HL-60 (cell line): Measurements from ENCODE around the gene CLIC3.

Source experiments
- GABPA ChIP-seq: IDR thresholded peaks from 2 replicates; pipeline ENCODE4 v1.6.1; 2012; ENCODE audit warnings: low read depth
- POLR2AphosphoS5 ChIP-seq: IDR thresholded peaks from 2 replicates; pipeline ENCODE4 v1.6.1; 2012; ENCODE audit warnings: low read depth
- SPI1 ChIP-seq: IDR thresholded peaks from 2 replicates; pipeline ENCODE4 v1.6.1; 2012; ENCODE audit warnings: low read depth, mild to moderate bottlenecking, borderline replicate concordance
- TF ChIP-seq, protein P1 (sequence below): IDR thresholded peaks from 2 replicates; pipeline ENCODE4 v1.6.1; 2012; ENCODE audit warnings: low read depth; ENCODE audit not compliant: insufficient replicate concordance
- TF ChIP-seq, protein P2 (sequence below): IDR thresholded peaks from one replicate; pipeline ENCODE4 v1.5.1; 2011; ENCODE audit warnings: low read length, control low read depth, inconsistent platforms; ENCODE audit not compliant: insufficient read depth

DNA sequence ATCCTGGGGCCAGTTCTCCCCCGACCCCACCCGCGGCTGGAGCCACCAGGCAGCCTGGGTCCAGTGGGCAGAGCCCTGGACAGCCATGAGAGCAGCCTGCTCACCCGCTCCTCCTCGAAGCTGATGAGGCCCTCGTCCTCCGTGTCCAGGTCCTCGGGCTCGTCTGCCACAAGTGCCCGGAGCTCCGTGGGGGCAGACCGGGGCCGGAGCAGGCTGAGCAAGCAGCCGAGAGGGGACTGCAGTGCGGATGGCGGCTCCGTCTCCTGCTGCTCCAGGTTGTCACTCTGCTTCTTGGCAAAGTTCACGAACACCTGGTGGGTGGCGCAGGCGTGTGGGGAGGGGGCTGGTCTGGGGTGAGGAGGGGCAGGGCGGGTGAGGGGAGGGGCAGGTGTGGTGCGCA lies 11.9 kb upstream of the CLIC3 start:
- TF ChIP-seq, protein P1, sequence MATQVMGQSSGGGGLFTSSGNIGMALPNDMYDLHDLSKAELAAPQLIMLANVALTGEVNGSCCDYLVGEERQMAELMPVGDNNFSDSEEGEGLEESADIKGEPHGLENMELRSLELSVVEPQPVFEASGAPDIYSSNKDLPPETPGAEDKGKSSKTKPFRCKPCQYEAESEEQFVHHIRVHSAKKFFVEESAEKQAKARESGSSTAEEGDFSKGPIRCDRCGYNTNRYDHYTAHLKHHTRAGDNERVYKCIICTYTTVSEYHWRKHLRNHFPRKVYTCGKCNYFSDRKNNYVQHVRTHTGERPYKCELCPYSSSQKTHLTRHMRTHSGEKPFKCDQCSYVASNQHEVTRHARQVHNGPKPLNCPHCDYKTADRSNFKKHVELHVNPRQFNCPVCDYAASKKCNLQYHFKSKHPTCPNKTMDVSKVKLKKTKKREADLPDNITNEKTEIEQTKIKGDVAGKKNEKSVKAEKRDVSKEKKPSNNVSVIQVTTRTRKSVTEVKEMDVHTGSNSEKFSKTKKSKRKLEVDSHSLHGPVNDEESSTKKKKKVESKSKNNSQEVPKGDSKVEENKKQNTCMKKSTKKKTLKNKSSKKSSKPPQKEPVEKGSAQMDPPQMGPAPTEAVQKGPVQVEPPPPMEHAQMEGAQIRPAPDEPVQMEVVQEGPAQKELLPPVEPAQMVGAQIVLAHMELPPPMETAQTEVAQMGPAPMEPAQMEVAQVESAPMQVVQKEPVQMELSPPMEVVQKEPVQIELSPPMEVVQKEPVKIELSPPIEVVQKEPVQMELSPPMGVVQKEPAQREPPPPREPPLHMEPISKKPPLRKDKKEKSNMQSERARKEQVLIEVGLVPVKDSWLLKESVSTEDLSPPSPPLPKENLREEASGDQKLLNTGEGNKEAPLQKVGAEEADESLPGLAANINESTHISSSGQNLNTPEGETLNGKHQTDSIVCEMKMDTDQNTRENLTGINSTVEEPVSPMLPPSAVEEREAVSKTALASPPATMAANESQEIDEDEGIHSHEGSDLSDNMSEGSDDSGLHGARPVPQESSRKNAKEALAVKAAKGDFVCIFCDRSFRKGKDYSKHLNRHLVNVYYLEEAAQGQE = no peak
- TF ChIP-seq, protein P2, sequence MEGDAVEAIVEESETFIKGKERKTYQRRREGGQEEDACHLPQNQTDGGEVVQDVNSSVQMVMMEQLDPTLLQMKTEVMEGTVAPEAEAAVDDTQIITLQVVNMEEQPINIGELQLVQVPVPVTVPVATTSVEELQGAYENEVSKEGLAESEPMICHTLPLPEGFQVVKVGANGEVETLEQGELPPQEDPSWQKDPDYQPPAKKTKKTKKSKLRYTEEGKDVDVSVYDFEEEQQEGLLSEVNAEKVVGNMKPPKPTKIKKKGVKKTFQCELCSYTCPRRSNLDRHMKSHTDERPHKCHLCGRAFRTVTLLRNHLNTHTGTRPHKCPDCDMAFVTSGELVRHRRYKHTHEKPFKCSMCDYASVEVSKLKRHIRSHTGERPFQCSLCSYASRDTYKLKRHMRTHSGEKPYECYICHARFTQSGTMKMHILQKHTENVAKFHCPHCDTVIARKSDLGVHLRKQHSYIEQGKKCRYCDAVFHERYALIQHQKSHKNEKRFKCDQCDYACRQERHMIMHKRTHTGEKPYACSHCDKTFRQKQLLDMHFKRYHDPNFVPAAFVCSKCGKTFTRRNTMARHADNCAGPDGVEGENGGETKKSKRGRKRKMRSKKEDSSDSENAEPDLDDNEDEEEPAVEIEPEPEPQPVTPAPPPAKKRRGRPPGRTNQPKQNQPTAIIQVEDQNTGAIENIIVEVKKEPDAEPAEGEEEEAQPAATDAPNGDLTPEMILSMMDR = no peak
- no peak for TF ChIP-seq POLR2AphosphoS5
- no peak for TF ChIP-seq SPI1
- TF ChIP-seq GABPA = no peak
